Colonic mucosa (tissue), 4 donors: ENCODE results near the gene TMEM185B. TPM values are rescaled to one million over a fixed set of nuclear protein-coding genes. Genes with fewer than 3 reads are reported as not detected.

Source experiments
- DNase-seq: peaks from one replicate; pipeline ENCODE4 v3.0.0-alpha.2; 2020
- H3K27ac ChIP-seq: fragments of 200-600 bp; one replicate; pipeline ENCODE4 v1.8.0; 2021
- H3K27me3 ChIP-seq: fragments of 200-600 bp; one replicate; pipeline ENCODE4 v1.8.0; 2021
- H3K36me3 ChIP-seq: fragments of 200-600 bp; one replicate; pipeline ENCODE4 v1.8.0; 2021
- H3K4me1 ChIP-seq: fragments of 200-600 bp; one replicate; pipeline ENCODE4 v1.8.0; 2021; ENCODE audit warnings: mild to moderate bottlenecking
- H3K4me3 ChIP-seq: fragments of 200-600 bp; one replicate; pipeline ENCODE4 v1.8.0; 2021
- H3K9ac ChIP-seq, 2 donors: one replicate each; pipeline ENCODE4 v1.7.0; 2013; ENCODE audit warnings: control low read depth in 2 of 2, low read depth in 2 of 2, low read length in 2 of 2
- H3K9me3 ChIP-seq: fragments of 200-600 bp; one replicate; pipeline ENCODE4 v1.8.0; 2021
- intact Hi-C: fragments of 100-400 bp; cut with DNase I; formaldehyde crosslinking; loops from one replicate; pipeline ENCODE4 v1.14.1; 2022
- total RNA-seq, 2 donors: library from RNA; stranded (reverse); fragmentation: NEBNext Ultra II Directional in 1 of 2; extraction: Animal tissue kit (Norgen Biotek cat#: 25700) in 1 of 2; gene quantifications; one replicate each; pipeline ENCODE4 v1.2.1, GENCODE V29; 2021
- TF ChIP-seq, protein P1 (sequence below): fragments of 200-600 bp; IDR thresholded peaks from one replicate; pipeline ENCODE4 v1.8.0; 2022; ENCODE audit warnings: antibody characterized with exemption, mild to moderate bottlenecking
- donor health status: healthy.
- donor health status: DM: no; HTN: no; CAD: no.
- donor health status: DM: no; HTN: no; CAD: no.

Gene TMEM185B
- total RNA-seq, 2 donors from 2014 or later = 14.4 to 16.5 TPM

DNA sequence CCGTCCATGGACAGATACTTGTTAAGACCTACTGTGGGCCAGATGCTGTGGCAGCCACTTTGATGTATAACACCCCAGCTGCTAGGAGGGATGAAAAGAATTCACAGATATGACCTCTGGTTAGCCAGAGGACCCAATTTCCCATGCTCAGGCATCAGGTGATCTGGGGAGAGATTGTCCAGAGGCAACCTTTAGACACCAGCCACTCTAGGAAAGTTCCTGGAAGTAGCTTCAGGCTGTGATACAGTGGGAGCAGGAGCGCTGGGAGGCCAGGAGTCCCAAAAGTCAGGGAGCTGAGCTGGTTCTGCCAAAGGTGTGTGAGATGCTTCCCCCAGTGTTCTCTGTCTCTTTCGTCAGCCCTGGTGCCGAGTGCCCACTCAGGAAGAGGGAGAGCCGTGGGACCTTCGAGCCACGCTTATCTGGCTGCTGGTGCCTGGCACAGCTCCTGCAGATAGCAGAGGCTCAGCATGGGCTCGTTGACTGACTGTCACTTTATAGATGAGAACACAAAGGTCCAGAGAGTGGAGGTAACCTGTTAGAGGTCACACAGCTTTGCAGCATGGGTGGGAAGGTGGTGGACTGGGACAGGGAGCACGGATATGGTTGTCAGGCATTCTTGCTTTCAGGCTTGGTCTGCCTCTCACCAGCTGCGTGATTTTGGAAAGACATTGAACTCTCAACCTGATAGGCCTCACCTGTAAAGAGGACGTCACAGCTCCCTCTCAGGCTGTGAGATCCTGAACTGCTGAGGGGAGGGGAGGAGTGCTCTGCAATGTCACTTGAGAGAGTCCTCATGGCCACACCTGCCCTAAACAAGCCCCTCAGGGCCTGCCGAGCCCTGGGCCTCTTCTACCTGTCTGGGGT, 21.7 kb upstream of the TMEM185B start:
- DNase-seq = no peak
- peak overlapping the region; percentile 84 for H3K27ac ChIP-seq

DNA sequence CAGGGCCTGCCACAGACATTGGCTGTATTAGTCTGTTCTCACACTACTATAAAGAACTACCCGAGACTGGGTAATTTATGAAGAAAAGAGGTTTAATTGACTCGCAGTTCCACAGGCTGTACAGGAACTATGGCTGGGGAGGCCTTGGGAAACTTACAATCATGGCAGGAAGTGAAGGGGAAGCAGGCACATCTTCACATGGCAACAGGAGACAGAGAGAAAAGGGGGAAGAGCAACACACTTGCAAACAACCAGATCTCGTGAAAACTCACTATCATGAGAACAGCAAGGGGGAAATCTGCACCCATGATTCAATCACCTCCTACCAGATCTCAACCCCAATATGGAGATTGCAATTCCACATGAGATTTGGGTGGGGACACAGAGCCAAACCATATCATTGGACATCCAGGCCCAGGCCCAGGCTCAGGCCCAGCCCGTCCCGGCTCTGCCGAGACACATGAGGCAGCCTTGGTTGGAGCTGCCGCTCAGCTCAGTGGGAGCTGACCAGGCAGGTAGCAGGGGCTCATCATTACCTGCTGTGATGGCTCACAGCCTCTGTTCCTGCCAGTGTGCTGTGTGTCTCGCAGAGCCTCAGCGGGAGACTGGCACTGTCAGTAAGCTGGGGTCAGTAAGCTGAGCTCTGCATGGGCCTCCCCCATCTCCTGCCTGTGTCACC, 20.8 kb upstream of the TMEM185B start:
- Histone ChIP-seq H3K9me3 (no peaks in the 10 kb centered on the region), H3K4me3 (no peak overlapping the region), H3K36me3 (no peaks in the 10 kb centered on the region), H3K9ac (no peak overlapping the region), H3K4me1 (peaks cover 16% of the 10 kb centered on the region), H3K27me3 (no peaks in the 10 kb centered on the region), H3K27ac (no peak overlapping the region)
- intact Hi-C loops = no loop called here
- TF ChIP-seq, protein P1, sequence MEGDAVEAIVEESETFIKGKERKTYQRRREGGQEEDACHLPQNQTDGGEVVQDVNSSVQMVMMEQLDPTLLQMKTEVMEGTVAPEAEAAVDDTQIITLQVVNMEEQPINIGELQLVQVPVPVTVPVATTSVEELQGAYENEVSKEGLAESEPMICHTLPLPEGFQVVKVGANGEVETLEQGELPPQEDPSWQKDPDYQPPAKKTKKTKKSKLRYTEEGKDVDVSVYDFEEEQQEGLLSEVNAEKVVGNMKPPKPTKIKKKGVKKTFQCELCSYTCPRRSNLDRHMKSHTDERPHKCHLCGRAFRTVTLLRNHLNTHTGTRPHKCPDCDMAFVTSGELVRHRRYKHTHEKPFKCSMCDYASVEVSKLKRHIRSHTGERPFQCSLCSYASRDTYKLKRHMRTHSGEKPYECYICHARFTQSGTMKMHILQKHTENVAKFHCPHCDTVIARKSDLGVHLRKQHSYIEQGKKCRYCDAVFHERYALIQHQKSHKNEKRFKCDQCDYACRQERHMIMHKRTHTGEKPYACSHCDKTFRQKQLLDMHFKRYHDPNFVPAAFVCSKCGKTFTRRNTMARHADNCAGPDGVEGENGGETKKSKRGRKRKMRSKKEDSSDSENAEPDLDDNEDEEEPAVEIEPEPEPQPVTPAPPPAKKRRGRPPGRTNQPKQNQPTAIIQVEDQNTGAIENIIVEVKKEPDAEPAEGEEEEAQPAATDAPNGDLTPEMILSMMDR = no peak
- DNase-seq = no peak

More for the DNA sequence above, 21.7 kb upstream of the TMEM185B start:
- H3K4me3 ChIP-seq = no peak overlapping the region
- peak overlapping the region in 1 of 2 donors; percentile 83 for H3K9ac ChIP-seq
- intact Hi-C loops = no loop called here
- TF ChIP-seq, protein P1 = no peak
- peaks cover 15% of the 10 kb centered on the region for H3K4me1 ChIP-seq
- H3K36me3 ChIP-seq = no peaks in the 10 kb centered on the region
- no peaks in the 10 kb centered on the region for H3K27me3 ChIP-seq
- no peaks in the 10 kb centered on the region for H3K9me3 ChIP-seq

DNA sequence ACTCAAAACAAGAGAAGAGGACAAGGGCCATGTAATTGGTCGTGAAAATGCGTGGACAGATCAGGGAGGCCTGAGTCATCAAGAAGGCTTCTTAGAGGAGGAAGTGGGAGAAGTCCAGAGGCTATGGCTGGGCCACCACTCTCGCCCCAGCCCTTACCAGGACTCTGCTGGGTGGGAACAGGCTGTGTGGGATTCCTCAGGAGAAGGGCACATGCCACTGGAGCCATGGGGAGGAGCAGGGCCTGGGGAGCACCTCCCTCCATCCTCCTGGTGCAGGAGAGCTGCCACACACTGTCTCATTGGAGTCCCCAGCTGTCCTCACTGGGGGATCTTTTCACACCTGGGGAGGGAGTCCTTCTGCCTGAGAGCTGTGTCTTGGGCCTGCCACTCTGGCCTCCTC, 20.0 kb upstream of the TMEM185B start:
- intact Hi-C loops = no loop called here
- Histone ChIP-seq H3K27me3 (no peaks in the 10 kb centered on the region), H3K27ac (no peak overlapping the region), H3K4me3 (no peak overlapping the region), H3K4me1 (peaks cover 16% of the 10 kb centered on the region), H3K36me3 (no peaks in the 10 kb centered on the region), H3K9ac (no peak overlapping the region), H3K9me3 (no peaks in the 10 kb centered on the region)
- no peak for DNase-seq
- TF ChIP-seq, protein P1 = no peak

DNA sequence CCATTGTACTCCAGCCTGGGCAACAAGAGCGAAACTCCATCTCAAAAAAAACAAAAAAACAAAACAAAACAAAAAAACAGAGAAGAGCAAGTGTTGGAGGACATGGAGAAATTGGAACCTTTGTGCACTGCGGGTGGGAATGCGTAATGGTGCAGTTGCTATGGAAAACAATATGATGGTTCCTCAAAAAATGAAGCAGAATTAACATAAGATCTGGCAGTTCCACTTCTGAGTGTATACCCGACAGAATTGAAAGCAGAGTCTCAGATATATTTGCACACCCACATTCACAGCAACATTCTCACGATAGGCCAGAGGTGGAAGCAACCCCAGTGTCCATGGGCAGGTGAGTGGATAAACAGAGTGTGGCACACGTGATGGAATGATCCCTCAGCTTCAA, 18.5 kb upstream of the TMEM185B start:
- Histone ChIP-seq H3K27ac (no peak overlapping the region), H3K27me3 (no peaks in the 10 kb centered on the region), H3K9ac (no peak overlapping the region), H3K4me3 (no peak overlapping the region), H3K4me1 (peaks cover 16% of the 10 kb centered on the region), H3K9me3 (no peaks in the 10 kb centered on the region), H3K36me3 (no peaks in the 10 kb centered on the region)
- intact Hi-C loops = no loop called here
- DNase-seq = no peak
- TF ChIP-seq, protein P1 = no peak

DNA sequence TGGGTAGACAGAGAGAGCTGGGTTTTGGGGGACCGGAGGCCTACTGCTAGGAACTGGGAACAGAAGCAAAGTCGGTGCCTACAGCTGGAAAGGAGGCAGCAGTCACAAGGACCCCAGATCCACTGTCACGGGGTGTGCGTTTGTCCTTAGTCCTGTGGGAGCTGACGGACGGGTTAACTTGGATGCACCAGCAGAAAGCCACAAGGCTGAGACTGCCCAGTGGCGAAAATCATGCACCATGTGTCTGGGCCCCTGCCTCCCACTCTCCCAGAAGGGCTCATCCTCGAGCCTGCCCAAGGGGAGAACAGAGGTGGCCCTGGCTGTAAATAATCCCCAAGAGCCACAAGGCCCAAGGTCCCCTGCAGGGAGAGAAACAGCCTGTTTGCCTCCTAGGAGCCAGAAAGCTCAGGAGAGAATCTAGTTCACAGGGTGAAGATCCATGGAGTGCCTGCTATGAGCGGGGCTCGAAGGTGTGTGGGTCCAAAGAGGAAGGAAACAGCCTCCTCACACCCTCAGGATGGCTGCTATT, 17.8 kb upstream of the TMEM185B start:
- intact Hi-C loops = no loop called here
- TF ChIP-seq, protein P1 = no peak
- no peak for DNase-seq
- Histone ChIP-seq H3K36me3 (no peaks in the 10 kb centered on the region), H3K4me1 (peaks cover 11% of the 10 kb centered on the region), H3K27me3 (no peaks in the 10 kb centered on the region), H3K27ac (no peak overlapping the region), H3K9ac (no peak overlapping the region), H3K4me3 (no peak overlapping the region), H3K9me3 (no peaks in the 10 kb centered on the region)
